Stomach (tissue), 4 donors: Measurements from ENCODE around the gene FZD4.

Source experiments
- CTCF ChIP-seq, 7 experiments: fragments of 450-650 bp in 4 of 7; fragments of 200-600 bp in 3 of 7; sonication (generic) in 3 of 7; IDR thresholded peaks; one replicate each; pipeline ENCODE4 v1.5.1; 2016 to 2019; ENCODE audit warnings: antibody characterized with exemption in 7 of 7, control low read depth in 2 of 7, mild to moderate bottlenecking in 1 of 7
- EP300 ChIP-seq: sonication (generic); formaldehyde crosslinking; IDR thresholded peaks from one replicate; pipeline ENCODE4 v1.6.1; 2017; ENCODE audit warnings: antibody characterized with exemption
- POLR2A ChIP-seq, 4 donors: fragments of 450-650 bp; IDR thresholded peaks; one replicate each; pipeline ENCODE4 v1.6.1; 2016; ENCODE audit warnings: antibody characterized with exemption in 4 of 4, control low read depth in 2 of 4, mild to moderate bottlenecking in 1 of 4, moderate library complexity in 1 of 4
- POLR2AphosphoS5 ChIP-seq, 3 donors: sonication (generic); formaldehyde crosslinking; IDR thresholded peaks; one replicate each; pipeline ENCODE4 v1.6.1; 2016; ENCODE audit warnings: antibody characterized with exemption in 3 of 3

- TF ChIP-seq CTCF (IDR thresholded peaks at IDR 0.05) (no peak), POLR2AphosphoS5 (IDR thresholded peaks at IDR 0.05) (no peak), POLR2A (IDR thresholded peaks at IDR 0.05) (no peak), EP300 (no peak)
Observed at GRCh38 chr11:86896441-86896841, 58.8 kb downstream of the FZD4 start.
